ENCODE data around the gene ASIC2. TPM values are rescaled to one million over a fixed set of nuclear protein-coding genes. Genes with fewer than 3 reads are reported as not detected.

ASIC2 gene
- total and polyA plus RNA-seq, 10 donors = not detected

- Histone ChIP-seq H3K4me3 (no peak overlapping the region), H3K4me1 (no peaks in the 10 kb centered on the region), H3K36me3 (no peaks in the 10 kb centered on the region), H3K27ac (no peak overlapping the region), H3K27me3 (replicated peaks in 1 of 7) (peaks cover 0 to 8% (median 0%) of the 10 kb centered on the region in 7 donors), H3K9me3 (peaks cover 0 to 7% (median 0%) of the 10 kb centered on the region in 8 donors)
- DNase-seq = no peak
- 69 to 80% (median 73%) methylated on average over 5 of the region's 5 CpGs for WGBS, 5 donors
- TF ChIP-seq CTCF (IDR thresholded peaks at IDR 0.05 in 8 of 11, conservative IDR thresholded peaks at IDR 0.05 in 3 of 11) (no peak), POLR2AphosphoS5 (IDR thresholded peaks at IDR 0.05) (no peak), POLR2A (IDR thresholded peaks at IDR 0.05) (no peak)
- intact Hi-C loops (cut with DNase I; ENCODE audit: low total_unique reads) = no loop called here
Observed at GRCh38 chr17:33109336-33110072, 183.6 kb downstream of the ASIC2 start.

- H3K4me3 ChIP-seq = no peak overlapping the region
- intact Hi-C loops (cut with DNase I; ENCODE audit: low total_unique reads) = no loop called here
- TF ChIP-seq CTCF (IDR thresholded peaks at IDR 0.05 in 8 of 11, conservative IDR thresholded peaks at IDR 0.05 in 3 of 11) (no peak), POLR2A (IDR thresholded peaks at IDR 0.05) (no peak), POLR2AphosphoS5 (IDR thresholded peaks at IDR 0.05) (no peak)
- 64 to 77% (median 67%) methylated on average over 6 of the region's 6 CpGs for WGBS, 5 donors
- H3K27ac ChIP-seq = no peak overlapping the region
- peaks cover 0 to 7% (median 0%) of the 10 kb centered on the region in 8 donors for H3K9me3 ChIP-seq
- H3K4me1 ChIP-seq = no peaks in the 10 kb centered on the region
- no peaks in the 10 kb centered on the region for H3K36me3 ChIP-seq
- H3K27me3 ChIP-seq (replicated peaks in 1 of 7) = peaks cover 0 to 9% (median 0%) of the 10 kb centered on the region in 7 donors
- DNase-seq = no peak
Observed at GRCh38 chr17:33106525-33107165, 186.4 kb downstream of the ASIC2 start.

GRCh38 chr17:33105911-33106310 is 187.2 kb downstream of the ASIC2 start:
- WGBS, 5 donors = 48 to 86% (median 80%) methylated on average over 3 of the region's 3 CpGs
- Histone ChIP-seq H3K27me3 (replicated peaks in 1 of 7) (peaks cover 0 to 9% (median 0%) of the 10 kb centered on the region in 7 donors), H3K4me1 (no peaks in the 10 kb centered on the region), H3K36me3 (no peaks in the 10 kb centered on the region), H3K27ac (no peak overlapping the region), H3K9me3 (peaks cover 0 to 7% (median 0%) of the 10 kb centered on the region in 8 donors), H3K4me3 (no peak overlapping the region)
- no peak for DNase-seq
- TF ChIP-seq CTCF (IDR thresholded peaks at IDR 0.05 in 8 of 11, conservative IDR thresholded peaks at IDR 0.05 in 3 of 11) = no peak
- TF ChIP-seq POLR2A (IDR thresholded peaks at IDR 0.05) = no peak
- no peak for TF ChIP-seq POLR2AphosphoS5 (IDR thresholded peaks at IDR 0.05)
- intact Hi-C loops (cut with DNase I; ENCODE audit: low total_unique reads) = no loop called here

GRCh38 chr17:33099906-33100305 is 193.2 kb downstream of the ASIC2 start:
- Histone ChIP-seq H3K4me1 (no peaks in the 10 kb centered on the region), H3K27ac (no peak overlapping the region), H3K36me3 (no peaks in the 10 kb centered on the region), H3K9me3 (peaks cover 0 to 3% (median 0%) of the 10 kb centered on the region in 8 donors), H3K4me3 (no peak overlapping the region), H3K27me3 (replicated peaks in 1 of 7) (peaks cover 0 to 34% (median 0%) of the 10 kb centered on the region in 7 donors)
- WGBS, 5 donors = 59 to 79% (median 71%) methylated on average over 2 of the region's 2 CpGs
- no peak for DNase-seq
- intact Hi-C loops (cut with DNase I; ENCODE audit: low total_unique reads) = no loop called here
- TF ChIP-seq CTCF (IDR thresholded peaks at IDR 0.05 in 8 of 11, conservative IDR thresholded peaks at IDR 0.05 in 3 of 11) = no peak
- TF ChIP-seq POLR2A (IDR thresholded peaks at IDR 0.05) = no peak
- TF ChIP-seq POLR2AphosphoS5 (IDR thresholded peaks at IDR 0.05) = no peak
